Activated effector memory CD4-positive, alpha-beta T cell treated with Interleukin-2 at 50 U/mL for 16 hours (primary cell): Measurements from ENCODE around the gene KRTAP12-4.
"Not testable (repeated sequence)": the region's sequence is repeated elsewhere in the genome, so short reads cannot be mapped to it uniquely, and the experiment has no call there.

Experiments used
- DNase-seq: peaks from one replicate; pipeline ENCODE4 v3.0.0-alpha.2; 2020

KRTAP12-4 gene

DNA sequence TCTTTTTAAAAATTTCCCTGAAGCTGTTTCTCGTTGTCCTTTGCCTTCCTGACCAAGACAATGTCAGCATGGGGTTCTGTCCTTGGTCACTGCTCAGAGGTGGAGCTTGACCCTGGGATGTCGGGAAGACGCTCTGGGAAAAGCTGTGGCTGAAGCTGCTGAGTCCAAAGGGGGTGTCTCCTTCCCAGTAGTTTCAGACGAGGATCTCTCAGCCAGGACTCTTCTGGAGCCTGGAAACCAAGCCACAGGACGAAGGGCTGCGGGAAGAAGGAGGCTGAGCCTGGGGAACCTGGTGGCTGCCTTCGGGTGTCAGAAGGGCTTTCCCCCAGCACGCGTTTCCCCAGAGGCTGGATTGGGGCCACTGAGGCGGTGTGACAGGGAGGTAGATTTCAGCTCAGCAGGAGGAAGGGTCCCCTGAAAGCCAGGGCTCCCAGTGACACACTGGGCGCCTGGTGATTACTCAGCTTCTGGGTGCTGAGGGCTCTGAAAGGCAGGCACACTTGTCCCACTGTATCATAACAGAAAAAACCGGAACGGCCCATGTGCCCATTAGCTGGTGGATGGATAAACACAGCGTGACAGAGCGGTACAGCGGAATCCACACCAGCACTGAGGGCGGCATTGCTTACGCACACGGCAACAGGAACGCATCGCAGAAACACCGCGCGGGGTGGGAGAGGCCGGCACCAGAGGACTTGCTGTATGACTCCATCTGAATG lies 32.5 kb upstream of the KRTAP12-4 start:
- no peak for DNase-seq

DNA sequence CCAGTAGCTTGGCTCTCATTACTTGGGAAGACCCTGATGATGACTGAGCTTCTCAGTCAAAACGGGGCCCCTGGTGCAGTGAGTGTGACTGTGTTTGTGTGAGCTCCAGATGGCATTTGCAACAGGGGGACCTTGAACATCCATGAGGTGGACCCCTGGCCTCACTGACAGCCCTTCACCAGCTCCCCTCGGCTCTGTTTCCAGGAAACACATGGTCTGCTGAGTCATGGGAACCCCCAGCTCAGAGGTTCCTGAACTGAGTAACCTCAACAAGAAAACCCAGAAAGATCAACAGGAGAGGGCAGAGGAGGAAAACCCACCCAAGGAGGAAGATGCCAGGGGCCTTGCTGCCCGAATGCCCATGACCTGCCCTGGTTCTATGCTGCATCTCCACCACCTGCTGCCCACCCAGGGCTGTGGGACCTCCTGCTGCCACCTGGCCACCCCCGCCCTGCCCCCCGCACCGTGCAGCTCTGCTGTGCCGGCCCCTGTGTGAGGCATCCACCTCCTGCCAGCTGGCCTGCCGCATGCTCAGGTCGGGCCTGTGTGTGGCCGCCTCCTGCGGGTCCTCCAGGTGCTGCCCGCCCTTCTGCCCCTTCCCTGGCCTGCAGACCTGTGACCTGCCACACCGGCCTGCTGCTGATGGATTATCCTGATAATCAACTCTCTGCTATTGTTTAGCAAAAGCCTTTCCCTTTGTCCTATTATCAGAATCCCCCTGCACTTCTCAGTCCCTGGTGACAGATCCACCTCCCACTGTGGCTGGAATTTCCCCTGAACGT lies 31.7 kb upstream of the KRTAP12-4 start:
- no peak for DNase-seq

DNA sequence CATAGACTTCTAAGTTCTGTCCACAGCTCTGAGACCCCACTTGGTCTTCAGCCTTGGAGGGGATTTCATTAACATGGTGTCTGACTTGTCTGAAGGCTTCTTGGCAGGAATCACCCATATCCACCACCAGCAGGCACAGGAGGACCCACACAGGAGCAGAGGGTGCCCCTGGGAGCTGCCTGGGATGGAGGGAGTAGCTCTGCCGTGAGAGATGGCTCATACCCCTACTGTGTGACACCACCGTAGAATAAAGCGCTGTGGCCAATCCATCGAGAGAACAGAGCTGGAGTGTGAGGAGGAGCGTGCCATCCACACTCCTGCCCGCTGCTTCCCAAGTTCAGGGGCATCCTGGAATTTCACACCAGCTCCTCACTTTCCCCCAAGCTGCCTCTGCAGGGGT lies 30.6 kb upstream of the KRTAP12-4 start:
- not testable (repeated sequence) for DNase-seq

DNA sequence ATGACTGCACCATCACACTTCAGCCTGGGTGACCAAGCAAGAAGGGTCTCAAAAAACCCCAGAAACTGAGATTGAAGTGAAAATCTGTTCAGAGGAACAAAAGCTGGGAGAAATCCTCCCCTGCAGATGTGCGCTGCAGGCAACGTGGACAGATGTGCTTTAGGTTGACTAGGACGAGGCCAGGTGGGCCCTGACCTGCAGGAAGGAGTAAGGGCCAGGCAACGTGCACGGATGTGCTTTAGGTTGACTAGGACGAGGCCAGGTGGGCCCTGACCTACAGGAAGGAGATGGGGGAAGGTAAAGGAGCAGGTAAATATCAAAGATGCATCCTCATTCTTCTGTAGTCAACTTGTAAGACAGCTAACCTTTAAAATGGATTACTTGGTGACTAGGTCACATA lies 30.0 kb upstream of the KRTAP12-4 start:
- DNase-seq, result no peak

DNA sequence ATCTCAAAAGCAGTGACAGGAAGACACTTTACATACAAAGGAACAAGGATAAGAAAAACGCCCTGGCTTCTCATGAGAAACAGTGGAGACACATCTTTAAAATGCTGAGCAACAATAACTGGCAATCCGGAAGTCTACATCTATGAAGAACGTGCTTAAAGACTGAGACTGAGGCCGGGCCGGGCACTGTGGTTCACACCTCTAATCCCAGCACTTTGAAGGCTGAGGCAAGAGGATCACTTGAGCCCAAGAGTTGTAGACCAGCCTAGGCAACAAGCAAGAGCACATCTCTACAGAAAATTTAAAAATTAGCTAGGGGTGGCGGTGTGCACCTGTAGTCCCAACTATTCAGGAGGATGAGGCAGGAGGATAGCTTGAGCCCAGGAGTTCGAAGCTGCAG lies 29.6 kb upstream of the KRTAP12-4 start:
- DNase-seq, result no peak

DNA sequence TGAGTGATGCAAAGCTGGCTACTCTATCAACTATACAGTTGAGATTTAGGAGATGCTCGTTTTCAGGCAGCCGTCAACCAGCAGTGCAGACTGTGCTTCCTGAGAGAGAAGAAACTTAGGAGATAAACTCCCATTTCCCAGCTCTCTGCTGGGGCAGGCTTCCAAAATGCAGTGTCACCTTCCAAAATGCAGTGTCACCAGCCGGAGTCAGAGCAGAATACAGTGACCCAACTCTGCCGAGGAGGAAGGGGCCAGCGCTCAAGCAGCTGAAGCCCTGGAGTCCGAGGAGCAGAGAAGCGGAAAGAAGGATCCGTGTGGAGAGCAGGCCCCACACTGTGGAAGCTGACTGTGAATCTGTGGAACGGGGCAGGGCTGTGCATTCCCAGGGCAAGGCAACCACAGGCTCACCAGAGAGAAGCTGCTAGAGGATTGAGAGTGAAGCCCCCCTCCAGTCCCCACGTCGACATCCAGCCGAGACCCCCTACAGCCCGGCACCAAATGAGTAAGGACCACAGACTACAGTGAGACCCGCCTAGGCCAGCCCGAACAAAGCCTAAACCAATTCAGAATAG lies 28.2 kb upstream of the KRTAP12-4 start:
- DNase-seq, result no peak

DNA sequence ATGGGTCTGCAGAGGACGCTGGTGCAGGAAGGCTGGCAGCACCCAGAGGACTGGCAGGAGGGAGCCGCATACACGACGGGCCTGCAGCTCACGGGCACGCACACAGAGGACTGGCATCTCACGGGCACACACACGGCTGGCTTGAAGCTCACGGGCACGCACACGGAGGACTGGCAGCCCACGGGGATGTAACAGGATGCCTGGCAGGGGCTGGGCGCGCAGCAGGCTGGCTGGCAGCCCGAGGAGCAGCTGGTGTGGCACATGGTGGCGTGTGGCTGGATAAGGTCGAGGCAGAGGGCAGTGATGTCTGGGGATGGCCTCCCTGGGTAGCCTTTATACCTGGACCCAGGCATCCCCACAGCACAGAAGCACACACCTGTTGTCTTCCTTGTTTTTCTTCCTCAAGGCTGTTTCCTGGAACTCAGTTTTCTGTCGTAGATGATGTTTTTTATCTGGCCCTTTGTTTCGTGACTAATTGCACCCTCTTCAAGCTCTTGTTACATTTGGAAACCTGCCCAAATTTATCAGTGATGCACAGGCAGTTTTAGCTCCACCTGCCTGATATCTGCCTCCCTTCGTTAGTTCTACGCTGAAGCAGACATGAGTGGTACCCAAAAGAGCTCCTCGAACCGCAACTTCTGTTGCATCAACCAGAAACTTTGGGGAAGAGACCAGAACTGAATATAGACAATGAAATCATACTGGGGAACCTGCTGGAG lies 27.6 kb upstream of the KRTAP12-4 start, which contains the start of gene KRTAP12-1:
KRTAP12-1 (minus strand) TSS at position 303 of the 719 bp plus-strand sequence; CDS start at position 263, 40 bp downstream.
- DNase-seq, result no peak

DNA sequence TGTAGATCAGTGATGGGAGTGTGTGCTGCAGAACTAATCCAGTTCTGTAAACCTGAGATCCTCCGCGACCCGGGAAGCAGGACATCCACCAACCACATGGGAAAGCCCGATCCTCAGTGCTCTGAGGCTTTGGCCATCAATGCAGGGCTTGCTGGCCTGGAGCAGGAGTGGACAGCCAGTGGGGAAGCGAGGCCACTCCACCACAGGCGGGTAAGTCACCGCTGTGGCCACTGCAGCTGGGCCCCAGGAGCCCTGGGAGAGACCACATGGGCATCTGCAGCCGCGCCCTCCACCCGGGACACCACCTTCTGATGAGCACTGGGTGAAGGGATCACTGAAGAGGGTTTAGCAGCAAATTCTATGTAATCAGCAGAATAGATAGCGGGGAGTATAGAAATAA lies 26.7 kb upstream of the KRTAP12-4 start:
- no peak for DNase-seq

DNA sequence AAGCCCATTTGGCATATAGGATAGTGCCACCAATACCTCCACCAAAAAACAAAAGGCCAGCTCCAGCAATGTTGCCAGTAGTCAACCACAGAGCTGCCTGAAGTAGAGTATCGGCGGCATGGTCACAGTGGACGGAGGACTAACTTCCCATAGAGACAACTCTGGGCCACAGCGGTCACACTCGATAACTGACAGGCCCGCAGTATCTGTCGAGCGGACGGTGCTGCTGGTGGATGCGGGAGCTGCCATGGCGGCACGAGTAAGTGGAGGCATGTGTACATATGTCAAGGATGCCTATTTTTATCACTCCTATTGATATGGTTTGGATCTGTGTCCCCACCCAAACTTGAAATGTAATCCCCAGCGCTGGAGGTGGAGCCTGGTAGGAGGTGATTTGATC lies 23.4 kb upstream of the KRTAP12-4 start:
- no peak for DNase-seq

DNA sequence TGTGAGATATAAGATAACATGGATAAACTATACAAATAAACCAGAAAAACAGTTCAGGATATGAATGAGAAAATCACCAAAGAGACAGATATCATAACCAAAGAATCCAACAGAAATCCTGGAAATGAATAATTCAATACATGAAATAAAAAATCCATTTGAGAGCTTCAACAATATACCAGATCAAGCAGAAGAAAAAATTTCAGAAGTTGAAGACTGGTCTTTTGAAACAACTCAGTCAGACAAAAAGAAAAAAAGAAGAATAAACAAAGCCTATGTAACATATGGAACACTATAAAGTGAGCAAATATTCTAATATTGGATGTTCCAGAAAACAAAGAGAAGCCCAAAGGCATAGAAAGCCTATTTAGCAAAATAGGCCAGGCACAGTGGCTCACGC lies 17.5 kb upstream of the KRTAP12-4 start:
- no peak for DNase-seq

DNA sequence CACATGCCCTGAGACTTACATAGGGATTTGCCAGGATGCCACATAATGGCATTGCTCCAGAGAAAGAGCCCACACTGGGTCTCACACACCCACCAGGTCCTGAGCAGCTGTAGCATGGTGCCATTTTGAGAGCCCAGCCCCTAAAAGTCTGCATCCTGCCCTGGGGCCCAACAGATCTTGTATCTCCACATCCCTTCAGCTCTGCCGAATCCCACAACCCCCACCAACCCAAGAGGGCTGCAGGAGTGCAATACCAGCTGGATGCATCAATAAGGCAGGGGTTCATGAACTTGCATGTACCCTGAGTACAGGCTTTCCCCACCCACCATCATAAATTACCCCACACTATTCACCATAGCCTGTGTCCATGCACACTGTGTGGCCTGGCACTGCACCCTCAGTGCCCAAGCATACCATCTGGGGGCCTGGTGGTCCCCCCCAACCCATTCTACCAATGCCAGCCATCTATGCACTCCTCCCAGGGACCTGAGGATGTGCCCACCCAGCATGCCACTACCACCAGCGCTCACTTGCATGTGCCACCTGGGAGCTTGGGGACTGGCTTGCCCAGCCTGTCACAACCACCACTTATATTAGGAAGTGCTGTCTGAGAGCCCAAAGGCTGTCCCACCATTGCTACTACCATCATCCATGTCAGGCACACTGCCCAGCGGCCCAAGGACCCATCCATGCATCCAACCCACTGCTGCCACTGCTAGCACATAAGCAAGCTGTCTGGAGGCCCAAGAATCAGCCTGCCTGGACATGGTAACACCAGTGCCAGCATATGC lies 16.4 kb upstream of the KRTAP12-4 start:
- no peak for DNase-seq

DNA sequence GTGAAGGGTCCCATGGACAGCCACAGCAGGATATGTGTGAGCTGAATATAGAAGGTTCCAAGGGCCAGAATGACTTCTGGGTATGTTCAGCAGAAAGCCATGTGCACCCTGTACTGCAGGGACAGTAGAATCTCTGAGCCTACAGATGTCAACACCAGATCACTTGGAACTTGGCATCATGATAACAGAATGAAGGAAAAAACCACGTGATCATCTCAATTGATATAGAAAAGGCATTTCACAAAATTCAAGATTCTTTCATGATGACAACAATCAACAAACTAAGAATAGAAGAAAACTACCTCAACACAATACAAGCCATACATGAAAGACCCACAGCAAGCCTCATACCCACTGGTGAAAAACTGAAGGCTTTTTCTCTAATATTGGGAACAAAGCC lies 13.2 kb upstream of the KRTAP12-4 start:
- DNase-seq, result no peak

DNA sequence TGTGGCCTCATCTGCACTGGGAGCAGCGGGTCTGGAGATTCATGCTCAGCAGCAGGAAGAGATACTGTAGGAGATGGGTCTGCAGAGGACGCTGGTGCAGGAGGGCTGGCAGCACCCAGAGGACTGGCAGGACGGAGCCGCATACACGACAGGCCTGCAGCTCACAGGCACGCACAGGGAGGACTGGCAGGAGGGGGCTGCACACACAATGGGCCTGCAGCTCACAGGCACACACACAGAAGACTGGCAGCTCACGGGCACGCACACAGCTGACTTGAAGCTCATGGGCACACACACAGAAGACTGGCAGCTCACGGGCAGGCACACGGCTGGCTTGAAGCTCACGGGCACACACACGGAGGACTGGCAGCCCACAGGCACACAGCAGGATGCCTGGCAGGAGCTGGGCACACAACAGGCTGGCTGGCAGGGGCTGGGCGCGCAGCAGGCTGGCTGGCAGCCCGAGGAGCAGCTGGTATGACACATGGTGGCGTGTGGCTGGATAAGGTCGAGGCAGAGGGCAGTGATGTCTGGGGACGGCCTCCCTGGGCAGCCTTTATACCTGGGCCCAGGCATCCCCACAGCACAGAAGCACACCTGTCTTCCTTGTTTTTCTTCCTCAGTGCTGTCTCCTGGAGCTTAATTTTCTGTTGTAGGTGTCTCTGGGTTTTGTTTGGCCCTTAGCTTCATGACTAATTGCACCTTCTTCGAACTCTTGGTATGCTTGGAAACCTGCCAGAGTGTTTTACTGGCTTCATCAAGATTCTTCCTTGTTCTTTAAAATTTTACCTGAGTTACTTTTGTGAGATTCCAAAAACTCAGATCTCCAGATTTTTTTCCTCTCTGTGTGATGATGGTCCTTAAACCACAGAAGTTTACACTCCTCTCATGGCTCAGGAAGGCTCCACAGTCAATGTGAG lies 12.2 kb upstream of the KRTAP12-4 start, which contains the start of gene KRTAP12-2:
KRTAP12-2 (minus strand) TSS at position 527 of the 920 bp plus-strand sequence; CDS start at position 486, 41 bp downstream.
- DNase-seq, result no peak

DNA sequence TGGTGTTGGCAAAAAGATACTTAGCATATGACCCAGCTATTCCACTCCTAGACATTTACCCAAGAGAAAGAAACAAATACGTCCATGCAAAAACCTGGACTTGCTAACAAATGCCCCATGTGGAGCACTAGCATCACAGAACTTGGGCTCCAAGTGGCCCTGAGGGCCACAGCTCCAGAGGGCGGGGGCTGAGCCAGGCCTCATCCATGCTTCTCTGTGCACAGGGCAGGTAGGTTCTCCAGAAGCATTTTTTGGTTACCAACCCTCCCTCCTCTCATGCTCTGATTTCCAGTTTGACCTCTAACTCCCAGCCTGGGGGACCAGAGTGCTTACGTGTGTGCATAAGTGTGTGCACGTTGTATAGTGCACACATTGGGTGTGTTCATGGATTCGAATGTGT lies 10.2 kb upstream of the KRTAP12-4 start:
- DNase-seq, result no peak

DNA sequence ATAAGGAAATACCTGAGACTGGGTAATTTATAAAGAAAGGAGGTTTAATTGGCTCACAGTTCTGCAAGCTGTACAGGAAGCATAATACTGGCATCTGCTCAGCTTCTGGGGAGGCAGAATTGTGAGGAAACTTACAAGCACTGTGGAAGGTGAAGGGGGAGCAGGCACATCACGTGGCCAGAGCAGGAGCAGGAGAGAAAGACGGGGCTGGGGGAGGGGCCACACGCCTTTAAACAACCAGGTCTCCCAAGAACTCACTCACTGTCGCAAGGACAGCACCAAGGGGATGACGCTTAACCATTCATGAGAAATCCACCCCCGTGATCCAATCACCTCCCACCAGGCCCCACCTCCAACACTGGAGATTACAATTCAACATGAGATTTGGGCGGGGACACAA lies 7.1 kb upstream of the KRTAP12-4 start:
- not testable (repeated sequence) for DNase-seq

DNA sequence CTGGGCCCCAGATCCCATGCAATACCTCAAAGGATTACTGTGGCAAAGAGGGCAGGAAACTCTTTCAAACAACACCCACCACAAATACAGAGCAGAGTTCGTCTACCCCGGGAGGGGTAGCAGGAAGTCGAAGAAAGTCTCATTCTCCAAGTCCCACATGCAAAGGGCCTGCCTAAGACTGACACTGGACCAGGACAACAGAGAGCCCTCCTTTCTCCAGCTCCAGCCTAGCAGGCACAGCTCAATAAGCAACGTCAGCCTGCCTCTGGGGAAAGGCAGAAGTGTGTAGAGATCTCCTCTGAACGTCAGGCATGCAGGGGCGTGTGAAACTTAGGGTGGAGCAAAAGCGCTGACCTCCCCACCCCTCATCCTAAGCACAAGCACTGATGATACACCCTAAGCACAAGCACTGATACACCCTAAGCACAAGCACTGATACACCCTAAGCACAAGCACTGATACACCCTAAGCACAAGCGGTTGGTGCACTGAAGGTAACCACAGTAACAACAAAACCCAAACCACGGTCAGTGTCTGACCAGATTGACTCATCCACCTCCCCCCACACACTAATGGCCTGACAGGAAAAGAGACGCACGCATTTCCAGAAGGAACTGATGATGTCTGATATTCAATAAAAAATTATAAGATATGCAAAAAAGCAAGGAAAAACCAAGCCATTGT lies 4.6 kb upstream of the KRTAP12-4 start:
- peak; percentile 18 for DNase-seq

DNA sequence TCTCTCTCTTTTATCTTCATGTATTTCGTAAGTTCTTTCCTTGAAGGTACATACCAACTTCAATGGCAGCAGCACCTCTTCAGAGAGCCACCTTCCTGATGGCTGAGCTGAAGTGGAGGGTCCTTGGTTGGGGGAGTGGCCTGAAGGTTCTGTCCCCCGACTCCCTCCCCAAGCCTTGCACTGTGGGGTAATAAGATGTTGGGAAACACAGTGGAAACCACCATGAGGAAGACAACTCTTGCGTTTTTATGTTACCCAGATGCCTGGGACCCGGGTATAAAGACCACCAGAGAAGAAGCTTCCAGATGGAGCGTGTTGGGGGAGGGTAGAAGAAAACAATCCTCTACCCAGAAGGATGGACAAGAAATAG lies 4.1 kb upstream of the KRTAP12-4 start:
- DNase-seq, result no peak

DNA sequence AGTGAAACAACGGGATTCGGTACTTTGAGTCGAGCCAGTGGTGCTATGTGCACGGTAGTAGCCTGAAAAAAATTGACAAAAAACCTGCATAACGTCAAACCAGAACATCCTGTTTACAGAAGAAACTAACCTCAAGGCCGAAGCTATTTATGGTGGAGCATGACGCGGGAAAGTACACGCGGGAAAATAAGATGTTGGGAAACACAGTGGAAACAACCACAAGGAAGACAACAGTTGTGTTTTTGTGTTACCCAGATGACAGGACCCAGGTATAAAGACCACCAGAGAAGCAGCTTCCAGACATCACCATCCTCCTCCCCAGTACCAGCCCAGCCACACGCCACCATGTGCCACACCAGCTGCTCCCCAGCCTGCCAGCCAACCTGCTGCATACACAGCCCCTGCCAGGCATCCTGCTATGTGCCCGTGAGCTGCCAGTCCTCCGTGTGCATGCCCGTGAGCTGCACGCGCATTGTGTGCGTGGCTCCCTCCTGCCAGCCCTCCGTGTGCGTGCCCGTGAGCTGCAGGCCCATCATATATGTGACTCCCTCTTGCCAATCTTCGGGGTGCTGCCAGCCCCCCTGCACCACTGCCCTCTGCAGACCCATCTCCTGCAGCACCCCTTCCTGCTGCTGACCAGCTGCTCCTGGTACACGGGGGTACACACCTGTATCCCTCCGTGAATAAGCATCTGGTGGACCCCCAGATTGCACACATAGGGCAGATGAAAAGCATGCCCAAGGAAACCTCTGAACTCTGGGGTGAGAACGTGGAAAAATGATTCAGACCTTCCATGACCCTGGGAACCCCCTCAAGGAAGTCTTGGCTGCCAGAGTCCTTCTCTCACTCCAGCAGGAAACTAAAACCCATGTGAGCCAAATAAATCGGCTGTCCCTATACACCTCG lies 3.4 kb upstream of the KRTAP12-4 start, which contains the start of gene KRTAP12-3:
KRTAP12-3 (plus strand) TSS at position 298 of the 906 bp plus-strand sequence; CDS start at position 346, 48 bp downstream.
- DNase-seq, result peak; percentile 59

DNA sequence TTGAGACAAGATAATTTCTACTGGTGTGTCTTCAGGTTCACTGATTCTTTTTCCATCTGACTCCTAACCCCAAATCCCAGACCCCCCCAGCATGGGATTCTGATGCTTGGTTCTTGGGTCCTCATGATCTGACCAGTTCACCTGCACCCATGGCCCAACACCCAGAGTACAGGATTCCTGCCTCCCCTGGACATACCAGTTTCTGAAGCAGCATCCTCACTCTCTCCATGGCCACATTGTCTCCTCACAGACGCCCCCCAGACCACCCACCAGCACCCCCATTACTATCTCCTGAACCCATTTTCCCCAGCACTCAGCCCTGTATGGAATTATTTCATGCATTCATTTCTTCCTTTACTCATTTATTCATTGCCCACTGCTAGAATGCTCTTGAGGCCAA lies 2.4 kb upstream of the KRTAP12-4 start:
- no peak for DNase-seq
